Fibroblast of skin of right biceps (primary cell): Measurements from ENCODE around the gene CATSPERE.
"Not testable (repeated sequence)": the region's sequence is repeated elsewhere in the genome, so short reads cannot be mapped to it uniquely, and the experiment has no call there.

Experiments
- DNase-seq: peaks from one replicate; pipeline ENCODE4 v3.0.0-alpha.2; 2013

The CATSPERE gene

DNA sequence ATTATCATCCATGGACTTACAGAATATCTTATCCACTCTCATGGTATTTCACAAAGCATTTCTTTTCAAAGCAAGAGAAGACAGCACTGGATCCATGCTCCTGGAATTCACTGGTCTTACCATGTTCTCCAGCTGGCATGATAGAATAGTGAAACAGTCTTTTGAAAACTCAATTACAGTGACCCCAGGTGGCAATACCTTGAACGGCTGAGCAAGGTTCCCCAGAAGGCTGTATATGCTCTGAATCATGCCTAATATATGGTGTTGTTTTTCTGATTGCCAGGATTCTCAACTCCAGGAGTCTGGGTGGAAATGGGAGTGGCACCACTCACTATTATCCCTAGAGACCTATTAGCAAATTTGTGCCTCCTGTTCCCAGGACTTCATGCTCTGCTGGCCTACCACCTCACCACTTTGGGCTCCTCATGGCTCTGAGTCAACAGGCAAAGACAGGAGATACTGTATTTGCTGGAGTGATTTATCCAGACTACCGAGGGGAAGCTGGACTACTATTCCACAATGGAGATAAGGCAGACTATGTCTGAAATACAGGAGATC, 87.6 kb downstream of the CATSPERE start:
- peak; percentile 12 for DNase-seq

DNA sequence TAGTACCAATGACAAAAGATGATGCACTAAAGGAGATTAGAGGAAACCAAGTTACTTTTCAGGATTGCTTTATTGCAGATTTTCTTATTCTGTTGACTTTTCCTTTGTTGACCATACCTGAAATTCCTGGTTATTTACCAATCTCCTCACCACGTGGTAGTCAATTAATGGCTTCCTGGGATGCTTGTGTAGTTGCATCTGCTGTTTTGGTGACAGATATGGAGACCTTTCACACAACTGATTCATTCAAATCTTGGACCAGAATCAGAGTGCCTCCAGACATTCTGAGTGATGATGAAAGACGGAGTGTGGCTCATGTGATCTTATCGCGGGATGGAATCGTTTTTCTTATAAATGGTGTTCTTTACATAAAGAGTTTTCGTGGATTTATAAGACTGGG, 91.3 kb downstream of the CATSPERE start:
- DNase-seq, result peak; percentile 1

DNA sequence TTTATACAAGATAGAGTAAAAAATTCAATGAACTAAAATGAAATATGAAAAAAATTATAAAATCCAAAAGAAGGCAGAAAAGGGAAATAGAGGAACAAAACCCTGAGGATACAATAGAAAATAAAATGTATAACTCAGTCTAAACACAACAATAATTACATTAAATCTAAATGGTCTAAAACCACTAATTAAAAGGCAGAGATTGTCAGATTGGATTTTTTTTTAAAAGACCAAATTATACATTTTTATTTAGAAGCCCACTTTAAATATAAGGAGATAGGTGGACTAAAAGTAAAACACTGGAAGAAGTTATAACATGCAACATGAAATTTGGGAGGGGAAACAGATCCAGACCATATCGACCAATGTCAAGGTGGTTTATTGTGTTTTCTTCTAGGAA, 95.2 kb downstream of the CATSPERE start:
- DNase-seq, result no peak

DNA sequence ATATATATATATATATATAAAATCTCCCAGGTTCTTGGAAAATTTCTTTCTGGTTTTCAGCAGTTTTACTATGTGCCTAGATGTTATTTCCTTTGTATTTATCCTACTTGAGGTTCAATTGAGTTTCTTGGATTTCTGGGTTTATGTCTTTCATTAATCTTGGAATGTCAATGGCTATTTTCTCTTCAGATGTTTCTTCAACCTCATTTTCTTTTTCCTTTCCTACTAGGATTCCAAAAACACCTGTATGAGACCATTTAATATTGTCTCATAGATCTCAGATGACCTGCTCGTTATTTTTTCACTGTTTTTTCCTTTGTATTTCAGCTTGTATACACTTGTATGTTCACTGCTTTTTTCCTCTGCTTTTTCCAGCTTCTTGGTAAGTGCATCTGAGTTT, 96.5 kb downstream of the CATSPERE start:
- DNase-seq, result no peak

DNA sequence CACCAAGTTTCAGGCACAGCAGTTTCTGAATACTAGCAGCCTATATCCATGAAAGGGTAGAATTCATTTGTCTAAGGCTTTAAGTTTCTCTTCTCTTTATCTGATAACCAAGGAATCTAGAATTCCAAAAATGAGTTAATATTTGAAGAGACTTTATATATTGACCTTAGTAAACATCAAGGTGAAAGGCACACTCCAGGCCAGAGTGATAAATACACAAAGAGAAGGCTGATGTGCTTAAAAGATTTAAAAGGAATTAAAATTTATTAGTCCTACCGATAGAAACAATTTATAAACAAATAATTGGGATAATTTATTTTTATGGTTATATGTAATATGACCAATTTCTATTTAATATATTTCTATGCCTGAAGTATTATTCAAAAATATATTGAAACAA, 98.5 kb downstream of the CATSPERE start:
- no peak for DNase-seq

DNA sequence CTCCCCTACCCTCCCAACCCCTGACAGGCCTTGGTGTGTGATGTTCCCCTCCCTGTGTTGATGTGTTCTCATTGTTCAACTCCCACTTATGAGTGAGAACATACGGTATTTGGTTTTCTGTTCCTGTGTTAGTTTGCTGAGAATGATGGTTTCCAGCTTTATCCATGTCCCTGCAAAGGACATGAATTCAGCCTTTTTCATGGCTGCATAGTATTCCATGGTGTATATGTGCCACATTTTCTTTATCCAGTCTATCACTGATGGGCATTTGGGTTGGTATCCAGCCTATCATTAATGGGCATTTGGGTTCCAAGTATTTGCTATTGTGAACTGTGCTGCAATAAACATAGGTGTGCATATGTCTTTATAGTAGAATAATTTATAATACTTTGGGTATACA, 101.8 kb downstream of the CATSPERE start:
- not testable (repeated sequence) for DNase-seq

DNA sequence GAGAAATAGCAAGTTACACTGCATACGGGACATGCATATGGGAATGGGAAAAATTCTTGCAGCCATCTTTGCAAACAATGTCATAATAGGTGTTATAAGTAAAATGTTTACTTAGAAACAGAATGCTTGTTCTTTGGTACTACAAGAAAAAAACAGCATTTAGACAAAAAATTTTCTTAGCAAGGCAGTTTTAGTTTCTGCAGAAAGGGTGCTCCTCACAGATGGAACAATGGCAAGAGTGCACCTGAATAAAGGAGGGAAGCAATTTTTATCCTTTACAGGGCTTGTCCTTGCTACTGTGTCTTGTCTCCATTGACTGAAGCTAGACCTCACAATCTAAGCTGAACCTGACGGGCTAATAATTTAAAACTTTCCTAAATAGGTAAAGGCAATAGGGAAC, 112.7 kb downstream of the CATSPERE start:
- DNase-seq, result no peak

DNA sequence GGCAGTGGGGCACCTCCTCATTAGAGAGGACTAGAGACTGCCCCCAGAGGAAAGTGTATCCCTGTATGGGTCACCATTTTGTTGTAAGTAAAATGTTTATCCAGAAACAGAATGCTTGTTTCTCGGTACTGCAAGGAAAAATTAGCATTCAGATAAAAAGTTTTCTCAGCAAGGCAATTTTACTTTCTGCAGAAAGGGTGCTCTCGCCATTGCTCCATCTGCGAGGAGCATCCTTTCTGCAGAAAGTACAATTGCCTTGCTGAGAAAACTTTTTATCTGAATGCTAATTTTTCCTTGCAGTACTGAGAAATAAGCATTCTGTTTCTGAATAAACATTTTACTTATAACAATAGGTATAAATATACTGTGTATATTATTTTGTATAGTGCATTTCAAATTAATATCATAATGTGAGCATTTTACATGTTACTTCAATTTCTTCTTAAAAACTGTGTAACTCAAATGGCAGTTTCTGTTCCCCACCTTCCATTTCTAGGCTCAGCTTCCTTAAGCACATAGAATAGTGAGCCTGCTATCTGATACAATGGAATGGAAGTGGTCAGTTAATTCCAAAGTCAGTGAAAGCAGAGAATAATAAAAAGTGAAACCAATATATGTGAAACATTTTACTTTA, 115.3 kb downstream of the CATSPERE start:
- no peak for DNase-seq

DNA sequence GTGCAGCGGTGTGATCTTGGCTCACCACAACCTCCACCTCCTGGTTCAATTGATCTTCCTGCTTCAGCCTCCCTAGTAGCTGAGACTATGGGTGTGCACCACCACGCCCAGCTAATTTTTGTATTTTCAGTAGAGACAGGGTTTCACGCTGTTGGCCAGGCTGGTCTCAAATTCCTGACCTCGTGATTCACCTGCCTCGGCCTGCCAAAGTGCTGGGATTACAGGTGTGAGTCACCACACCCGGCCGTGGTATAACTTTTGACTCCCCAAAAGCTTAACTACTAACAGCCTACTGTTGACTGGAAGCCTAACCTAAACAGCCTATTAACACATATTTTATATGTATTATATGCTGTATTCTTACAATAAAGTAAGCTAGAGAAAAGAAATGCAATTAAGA, 117.1 kb downstream of the CATSPERE start:
- not testable (repeated sequence) for DNase-seq

DNA sequence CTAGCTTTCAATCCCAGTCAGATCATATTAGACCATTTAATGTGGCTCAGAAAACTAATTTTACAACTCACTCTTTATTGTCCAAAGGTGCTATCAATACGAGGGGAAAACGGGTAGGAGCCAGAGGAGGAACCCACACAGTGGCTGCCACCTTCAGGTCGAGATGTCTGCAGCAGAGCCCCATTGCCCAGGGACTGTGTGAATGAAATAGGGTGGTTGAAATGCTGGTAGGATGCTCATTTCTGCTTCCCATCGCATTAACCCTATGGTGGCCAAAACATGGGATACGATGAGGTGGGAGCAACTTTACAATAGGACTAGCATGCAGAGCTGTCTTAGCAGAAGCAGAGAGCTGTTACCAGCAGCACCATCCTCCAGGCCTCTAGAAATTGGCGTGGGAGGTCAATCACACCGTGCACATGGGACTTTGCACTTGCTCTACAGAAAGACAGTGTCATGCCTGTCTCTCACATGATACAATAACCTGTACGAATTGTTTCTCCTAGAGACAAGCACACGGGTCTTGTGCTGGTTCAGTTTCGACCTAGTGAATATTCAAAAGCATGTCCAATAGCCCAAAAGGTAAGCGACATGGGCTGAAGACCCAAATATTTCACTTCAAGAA, 122.4 kb downstream of the CATSPERE start:
- DNase-seq, result no peak

DNA sequence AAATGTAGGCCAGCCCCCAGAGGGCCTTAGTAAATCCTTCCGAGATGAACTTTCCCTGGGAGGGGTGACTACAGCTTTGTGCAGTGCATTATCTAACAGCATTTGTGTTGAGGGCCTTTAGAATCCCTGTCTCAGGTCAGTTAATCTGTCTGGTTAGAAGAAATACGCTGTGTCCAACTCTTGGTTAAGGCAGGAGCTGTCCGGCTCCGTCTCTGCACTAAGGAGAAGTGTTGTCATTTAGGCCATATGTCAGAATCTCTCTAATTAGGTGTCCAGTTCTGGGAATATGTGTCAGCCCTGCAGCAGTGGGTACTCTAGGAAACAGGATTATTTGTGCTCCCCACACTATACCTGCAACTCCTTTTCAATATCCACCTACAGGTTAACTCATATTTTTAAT, 124.8 kb downstream of the CATSPERE start:
- DNase-seq, result no peak

DNA sequence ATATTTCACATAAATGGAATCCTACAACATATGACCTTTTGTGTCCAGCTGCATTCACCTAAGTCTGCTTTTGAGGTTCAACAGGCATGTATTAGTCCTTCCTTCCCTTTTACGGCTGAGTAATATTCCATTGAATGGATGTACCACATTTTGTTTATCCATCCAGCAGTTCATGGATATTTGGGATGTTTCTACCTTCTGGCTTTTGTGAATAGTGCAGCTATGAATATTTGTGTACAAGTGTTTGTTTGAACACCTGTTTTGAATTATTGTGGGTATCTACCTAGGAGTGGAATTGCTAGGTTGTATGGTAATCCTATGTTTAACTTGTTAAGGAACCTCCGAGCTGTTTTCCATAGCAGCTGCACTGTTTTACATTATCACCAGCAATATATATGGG, 129.6 kb downstream of the CATSPERE start:
- no peak for DNase-seq

DNA sequence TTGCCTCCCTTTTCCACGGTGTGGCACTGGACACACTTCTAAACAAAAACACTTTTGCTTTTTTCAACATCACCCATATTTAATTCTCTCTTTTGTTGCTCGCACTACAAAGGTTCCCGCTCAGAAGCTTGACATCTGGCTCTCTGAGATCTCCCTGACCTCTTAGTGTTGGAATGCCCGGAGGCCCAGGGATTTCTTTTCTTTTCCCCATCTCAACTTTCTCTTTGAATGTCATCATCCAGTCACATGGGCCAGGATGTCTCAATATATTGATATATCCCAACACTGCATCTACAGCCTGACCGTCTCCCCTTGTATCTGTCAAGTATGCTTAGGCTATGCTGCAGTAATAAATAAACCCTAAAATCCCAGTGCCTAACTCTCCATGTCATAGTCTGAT, 137.5 kb downstream of the CATSPERE start:
- no peak for DNase-seq

DNA sequence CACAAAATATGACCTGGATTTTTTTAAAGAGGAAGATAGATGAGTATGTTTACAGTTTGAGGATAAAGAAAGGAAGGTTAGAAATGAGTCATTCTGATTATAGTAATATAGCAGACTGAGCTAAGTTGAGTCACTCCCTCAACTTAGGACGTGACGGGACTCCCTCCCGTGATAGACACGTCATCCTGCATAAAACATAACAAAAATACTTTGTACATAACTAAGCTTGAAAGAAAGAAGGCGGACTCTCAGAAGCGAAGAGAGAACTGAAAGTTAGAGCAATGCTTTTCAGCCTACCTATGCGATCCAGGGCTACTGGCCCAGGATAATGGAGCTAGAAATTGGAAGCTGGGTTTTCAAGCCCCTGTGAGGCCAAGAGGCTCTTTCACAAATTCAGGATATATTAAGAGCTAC, 138.9 kb downstream of the CATSPERE start:
- peak; percentile 94 for DNase-seq

DNA sequence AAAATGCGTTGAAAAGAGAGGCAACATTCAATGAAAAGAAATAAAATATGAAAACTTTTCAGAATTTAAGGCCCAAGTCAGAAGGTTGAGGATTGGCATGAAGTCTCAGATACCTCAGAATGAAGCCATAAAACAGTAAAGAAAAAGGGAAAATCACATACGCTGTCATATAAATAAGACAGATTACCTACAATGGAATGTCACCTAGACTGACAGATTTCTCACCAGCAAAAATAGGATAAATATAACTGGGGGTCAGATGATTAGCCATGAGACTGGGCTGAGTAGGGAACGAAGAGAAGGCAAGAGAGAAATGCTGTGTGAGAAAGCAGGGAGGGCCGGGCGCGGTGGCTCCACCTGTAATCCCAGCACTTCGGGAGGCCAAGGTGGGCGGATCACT, 140.3 kb downstream of the CATSPERE start:
- DNase-seq, result no peak

DNA sequence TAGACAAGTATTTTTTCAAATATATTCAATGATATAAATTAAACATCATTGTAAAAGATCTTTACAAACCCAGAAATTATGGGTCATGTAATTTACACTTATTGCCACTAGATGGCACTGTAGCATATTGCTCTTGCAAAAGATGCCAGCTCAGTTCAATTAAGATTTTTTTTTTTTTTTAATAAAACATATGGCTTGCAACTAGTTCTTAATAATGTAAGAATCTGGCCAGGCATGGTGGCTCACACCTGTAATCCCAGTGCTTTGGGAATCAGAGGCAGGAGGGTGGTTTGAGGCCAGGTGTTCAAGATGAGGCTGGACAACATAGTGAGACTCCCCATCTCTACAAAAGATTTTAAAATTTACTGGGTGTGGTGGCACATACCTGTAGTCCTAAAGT, 142.4 kb downstream of the CATSPERE start:
- peak; percentile 36 for DNase-seq

DNA sequence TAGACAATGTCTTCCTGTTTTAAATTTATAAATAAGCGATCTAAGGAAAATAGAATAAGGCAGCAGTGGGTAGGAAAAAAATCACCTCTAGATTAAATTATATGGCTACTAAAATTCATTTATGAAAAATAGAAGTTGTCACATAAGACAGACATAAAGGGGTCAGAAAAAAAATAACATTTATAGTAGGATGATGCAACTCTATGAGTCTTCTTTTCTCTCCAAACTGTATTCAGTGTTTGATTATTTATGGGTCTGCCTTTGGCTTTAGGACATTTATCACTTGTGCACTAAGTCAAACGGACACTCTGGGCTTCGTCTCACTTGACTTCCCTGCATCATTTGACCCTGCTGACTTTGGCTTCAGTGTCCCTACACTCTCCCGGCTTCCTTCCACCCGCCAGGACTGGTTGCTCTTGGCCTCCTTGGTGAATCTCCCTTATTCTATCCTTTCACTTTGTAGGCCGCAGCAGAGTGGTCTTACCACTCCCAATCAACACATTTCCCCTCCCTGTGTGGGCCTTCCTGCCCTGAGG, 144.8 kb downstream of the CATSPERE start:
- no peak for DNase-seq

DNA sequence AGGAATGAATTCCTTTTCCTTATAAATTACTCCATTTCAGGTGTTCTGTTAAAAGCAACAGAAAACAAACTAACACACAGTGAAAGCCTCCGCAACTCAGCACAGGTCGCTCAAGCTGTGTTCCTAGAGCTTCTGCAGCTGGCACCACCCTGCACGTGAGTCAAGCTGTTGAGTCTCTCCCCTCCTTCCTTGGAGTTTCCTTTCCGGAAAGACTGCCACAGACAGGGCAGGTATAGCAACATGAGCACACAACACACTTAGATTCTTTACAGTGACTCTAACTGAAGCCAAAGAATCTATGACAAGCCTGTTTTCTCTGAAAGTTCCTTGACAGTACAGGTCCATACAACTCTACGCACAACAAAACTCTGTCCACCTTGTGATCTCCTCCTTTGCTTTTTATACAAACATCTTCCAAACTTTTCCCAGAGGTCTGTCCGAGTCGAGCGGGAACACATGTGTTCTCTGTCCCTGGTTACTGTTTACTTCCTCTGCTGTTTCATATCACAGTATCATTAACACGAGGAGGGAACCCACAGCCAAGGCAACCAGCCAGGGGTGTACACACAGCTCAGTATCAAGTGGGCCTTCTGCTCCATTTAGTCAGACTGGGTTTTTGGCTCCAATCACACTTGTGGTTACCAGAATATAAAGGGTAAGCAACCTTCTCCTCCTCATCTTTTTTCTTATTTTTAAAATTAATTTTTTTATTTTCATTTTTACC, 153.2 kb downstream of the CATSPERE start:
- DNase-seq, result no peak

DNA sequence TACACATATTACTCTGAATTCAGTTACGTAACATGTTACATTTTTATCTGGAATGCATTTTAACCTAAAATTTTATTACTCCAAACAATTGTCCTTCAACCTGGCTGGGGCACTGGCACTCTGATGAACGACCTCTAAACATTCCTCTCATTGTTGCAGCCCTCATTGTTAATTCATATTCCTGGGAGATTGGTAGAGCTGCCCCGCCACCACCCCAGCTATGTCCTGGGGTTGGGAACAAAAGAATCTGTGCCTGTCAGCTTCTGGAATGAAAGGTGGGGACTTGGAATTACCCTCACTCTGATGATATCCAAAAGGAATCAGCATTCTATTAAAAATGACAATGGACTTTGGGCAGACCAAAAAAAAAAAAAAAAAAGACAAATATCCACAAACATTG, 153.8 kb downstream of the CATSPERE start:
- DNase-seq, result no peak

DNA sequence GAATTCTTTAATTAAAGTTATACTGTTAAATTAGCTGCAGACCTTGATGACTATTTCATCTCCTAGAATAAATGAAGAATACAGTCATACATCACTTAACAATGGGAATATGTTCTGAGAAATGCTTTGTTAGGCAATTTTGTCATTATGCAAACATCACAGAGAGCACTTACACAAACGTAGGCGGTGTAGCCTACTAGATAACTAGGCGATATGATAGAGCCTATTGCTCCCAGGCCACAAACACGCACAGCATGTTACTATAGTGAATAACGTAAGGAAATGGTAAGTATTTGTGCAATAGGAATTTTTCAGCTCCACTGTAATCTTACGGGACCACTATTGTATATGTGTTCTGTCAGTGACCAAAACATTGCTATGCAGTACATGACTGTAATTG, 154.2 kb downstream of the CATSPERE start:
- no peak for DNase-seq

DNA sequence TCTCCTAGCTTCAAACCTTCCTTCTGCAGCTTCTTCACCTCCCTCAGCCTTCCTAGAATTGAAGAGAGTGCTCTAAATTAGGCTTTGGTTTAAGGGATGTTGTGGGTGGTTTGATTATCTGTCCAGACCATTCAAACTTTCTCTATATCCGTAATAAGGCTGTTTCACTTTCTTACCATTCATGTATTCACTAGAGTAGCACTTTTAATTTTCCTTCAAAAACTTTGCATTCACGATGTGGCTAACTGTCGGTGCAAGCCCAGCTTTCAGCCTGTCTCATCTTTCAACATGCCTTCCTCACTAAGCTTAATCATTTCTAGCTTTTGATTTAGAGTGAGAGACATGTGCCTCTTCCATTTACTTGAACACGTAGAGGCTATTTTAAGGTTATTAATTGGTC, 165.6 kb downstream of the CATSPERE start:
- no peak for DNase-seq

DNA sequence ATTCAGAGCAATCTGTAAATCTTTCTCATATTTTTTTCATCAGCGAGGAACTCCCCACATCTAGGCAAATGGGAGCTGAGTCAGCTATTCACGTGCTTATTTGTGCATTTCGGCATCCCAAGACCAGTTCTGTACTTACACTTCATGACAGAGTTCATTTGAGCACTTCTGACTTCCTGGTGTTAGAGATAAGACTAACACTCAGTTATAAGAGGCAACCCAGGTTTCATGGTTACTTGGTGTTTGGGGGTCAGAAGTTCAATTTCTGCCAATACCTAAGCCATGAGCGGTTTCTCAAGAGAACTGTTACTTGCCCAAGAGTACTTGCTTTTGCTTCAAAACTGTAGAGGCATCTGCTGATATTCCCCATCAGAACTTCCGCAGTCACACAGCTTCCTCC, 167.7 kb downstream of the CATSPERE start:
- peak; percentile 1 for DNase-seq

DNA sequence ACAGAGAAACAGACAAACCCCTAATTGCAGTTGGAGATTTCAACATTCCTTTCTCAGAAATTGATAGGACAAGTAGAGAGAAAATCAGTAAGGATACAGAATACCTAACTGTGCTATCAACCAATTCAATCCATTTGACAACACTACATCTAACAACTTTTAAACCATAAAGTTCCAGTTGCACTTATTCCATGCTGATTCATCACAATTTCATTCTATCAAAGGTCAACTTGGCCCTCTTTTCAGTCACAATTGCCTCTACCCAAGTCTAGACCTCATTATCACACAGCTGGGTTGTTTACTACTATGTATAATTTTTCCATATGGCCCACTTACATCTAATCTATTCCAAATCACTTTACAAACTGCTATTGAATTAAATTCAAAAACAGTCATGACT, 172.1 kb downstream of the CATSPERE start:
- no peak for DNase-seq

DNA sequence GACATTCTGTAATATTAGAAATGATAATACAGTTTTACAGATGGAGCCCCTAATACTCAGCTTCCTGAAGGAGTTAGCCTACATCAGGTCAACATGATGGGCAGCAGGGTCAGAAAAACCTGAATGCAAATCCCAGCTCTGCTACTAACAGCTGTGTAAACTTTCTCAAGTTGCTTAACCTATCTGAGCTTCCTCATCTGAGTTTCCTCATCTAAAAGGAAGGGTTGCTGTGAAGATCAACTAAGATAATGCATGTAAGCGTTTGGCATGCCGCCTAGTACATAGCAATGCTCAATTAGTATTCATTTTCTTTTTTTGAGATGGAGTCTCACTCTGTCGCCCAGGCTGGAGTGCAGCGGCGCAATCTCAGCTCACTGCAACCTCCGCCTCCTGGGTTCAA, 173.5 kb downstream of the CATSPERE start:
- DNase-seq, result no peak
